K562 (cell line): ENCODE results near the gene RNU11. TPM values are rescaled to one million over a fixed set of nuclear protein-coding genes. Genes with fewer than 3 reads are reported as not detected.

Source experiments
- CCNT2 ChIP-seq: IDR thresholded peaks from 2 replicates; pipeline ENCODE4 v1.6.1; 2011; ENCODE audit warnings: borderline replicate concordance, low read depth, mild to moderate bottlenecking, moderate library complexity, mixed read lengths, low read length; ENCODE audit not compliant: insufficient read length; ENCODE audit errors: extremely low read depth
- FOXJ2 ChIP-seq: fragments of 200-800 bp; sonication (Bioruptor generic); IDR thresholded peaks from 2 replicates; pipeline ENCODE4 v1.6.1; 2016; ENCODE audit warnings: missing genetic modification characterization, missing compliant biosample characterization
- FOXP1 ChIP-seq: sonication (generic); formaldehyde crosslinking; IDR thresholded peaks from 2 replicates; pipeline ENCODE4 v1.8.0; 2022; ENCODE audit warnings: mild to moderate bottlenecking, missing genetic modification reagents
- HOXB6 ChIP-seq: fragments of 250-450 bp; sonication (Bioruptor Pico); IDR thresholded peaks from 2 replicates; pipeline ENCODE4 v1.5.1; 2022; ENCODE audit warnings: mild to moderate bottlenecking, borderline replicate concordance
- MAZ ChIP-seq, 2 experiments: fragments of 450-650 bp in 1 of 2; sonication (generic) in 1 of 2; formaldehyde crosslinking; IDR thresholded peaks in 1 of 2; conservative IDR thresholded peaks in 1 of 2; 2 replicates each; pipeline versions ENCODE4 v1.4.0 to v1.5.0; 2020; ENCODE audit warnings: mild to moderate bottlenecking in 1 of 2, missing genetic modification reagents in 1 of 2
- MXI1 ChIP-seq: IDR thresholded peaks from 2 replicates; pipeline ENCODE4 v1.6.1; 2011; ENCODE audit warnings: low read depth, mild to moderate bottlenecking, improper control_type of control experiment, low read length
- PHF21A ChIP-seq: fragments of 450-650 bp; IDR thresholded peaks from 2 replicates; pipeline ENCODE4 v1.6.1; 2017; ENCODE audit warnings: low read depth, borderline replicate concordance
- PTRF ChIP-seq: fragments of 450-650 bp; IDR thresholded peaks from 2 replicates; pipeline ENCODE4 v1.6.1; 2016; ENCODE audit warnings: mild to moderate bottlenecking, missing genetic modification characterization, missing compliant biosample characterization
- RAD51 ChIP-seq: fragments of 450-650 bp; IDR thresholded peaks from 2 replicates; pipeline ENCODE4 v1.7.1; 2016; ENCODE audit warnings: low read depth, mild to moderate bottlenecking, borderline replicate concordance
- SP1 ChIP-seq: sonication (generic); formaldehyde crosslinking; IDR thresholded peaks from 2 replicates; pipeline ENCODE4 v1.8.1; 2022; ENCODE audit warnings: mild to moderate bottlenecking, missing genetic modification reagents
- TBP ChIP-seq: optimal IDR thresholded peaks from 2 replicates; pipeline ENCODE3; 2011; ENCODE audit warnings: low read depth, low read length, improper control_type of control experiment
- TCF7 ChIP-seq: sonication (generic); IDR thresholded peaks from 2 replicates; pipeline ENCODE4 v1.6.1; 2016; ENCODE audit warnings: antibody characterized with exemption, borderline replicate concordance
- U2AF2 ChIP-seq: fragments of 200-400 bp; formaldehyde crosslinking; optimal IDR thresholded peaks from 2 replicates; pipeline ENCODE3; 2017; ENCODE audit warnings: low read depth, mild to moderate bottlenecking, low read length
- XRCC3 ChIP-seq: fragments of 450-650 bp; IDR thresholded peaks from 2 replicates; pipeline ENCODE4 v1.6.1; 2017; ENCODE audit warnings: mild to moderate bottlenecking, moderate library complexity
- ZKSCAN1 ChIP-seq: fragments of 150-350 bp; IDR thresholded peaks from 2 replicates; pipeline ENCODE4 v1.6.1; 2016; ENCODE audit warnings: low read depth, low read length
- ZNF316 ChIP-seq: fragments of 450-650 bp; IDR thresholded peaks from 2 replicates; pipeline ENCODE4 v1.6.1; 2016
- ZNF561 ChIP-seq: fragments of 450-650 bp; formaldehyde crosslinking; conservative IDR thresholded peaks from 2 replicates; pipeline ENCODE4 v1.4.0; 2020; ENCODE audit warnings: mild to moderate bottlenecking, moderate library complexity
- ZNF717 ChIP-seq: fragments of 250-450 bp; sonication (Bioruptor Pico); IDR thresholded peaks from 2 replicates; pipeline ENCODE4 v1.5.0; 2021
- polyA plus RNA-seq, 8 experiments: library from polyadenylated mRNA; depleted of rRNA in 4 of 8; stranded (reverse) in 5 of 8; unstranded in 3 of 8; fragments of >200 nt; fragmentation: Nextera tagmentation in 2 of 8; fragmentation: Illumina TruSeq in 1 of 8; extraction: Ambion mirVana in 2 of 8; extraction: Trizol in 1 of 8; gene quantifications; 2 replicates each; pipeline versions ENCODE4 v1.2.1 to v1.2.3, GENCODE V29; 2011 to 2014; ENCODE audit warnings: inconsistent platforms in 1 of 8, missing spikeins in 1 of 8
- total RNA-seq, 7 experiments: library from RNA; depleted of rRNA in 6 of 7; stranded (reverse); fragments of >200 nt in 6 of 7; fragmentation: Illumina TruSeq in 2 of 7; extraction: Trizol in 2 of 7; gene quantifications; 2 replicates each; pipeline versions ENCODE4 v1.2.1 to v1.2.3, GENCODE V29; 2011 to 2021; ENCODE audit warnings: low replicate concordance in 1 of 7
- TF ChIP-seq, protein P1 (sequence below): fragments of 450-650 bp; formaldehyde crosslinking; IDR thresholded peaks from 2 replicates; pipeline ENCODE4 v1.4.0; 2020; ENCODE audit warnings: mild to moderate bottlenecking, moderate library complexity
- TF ChIP-seq, protein P2 (sequence below): fragments of 250-450 bp; sonication (Bioruptor Pico); IDR thresholded peaks from 2 replicates; pipeline ENCODE4 v1.8.0; 2022; ENCODE audit warnings: moderate library complexity, mild to moderate bottlenecking, inconsistent platforms
- TF ChIP-seq, protein P3 (sequence below): fragments of 450-650 bp; IDR thresholded peaks from 2 replicates; pipeline ENCODE4 v1.6.1; 2014; ENCODE audit warnings: low read depth, mild to moderate bottlenecking, moderate library complexity, borderline replicate concordance
- TF ChIP-seq, protein P4 (sequence below): fragments of 250-450 bp; sonication (Bioruptor Pico); IDR thresholded peaks from 2 replicates; pipeline ENCODE4 v1.5.0; 2021

Gene RNU11
- total and polyA plus RNA-seq, 9 of the 15 experiments (the other 6 are each of a cell fraction or from before 2014, with no cell fraction given) = not detected

DNA sequence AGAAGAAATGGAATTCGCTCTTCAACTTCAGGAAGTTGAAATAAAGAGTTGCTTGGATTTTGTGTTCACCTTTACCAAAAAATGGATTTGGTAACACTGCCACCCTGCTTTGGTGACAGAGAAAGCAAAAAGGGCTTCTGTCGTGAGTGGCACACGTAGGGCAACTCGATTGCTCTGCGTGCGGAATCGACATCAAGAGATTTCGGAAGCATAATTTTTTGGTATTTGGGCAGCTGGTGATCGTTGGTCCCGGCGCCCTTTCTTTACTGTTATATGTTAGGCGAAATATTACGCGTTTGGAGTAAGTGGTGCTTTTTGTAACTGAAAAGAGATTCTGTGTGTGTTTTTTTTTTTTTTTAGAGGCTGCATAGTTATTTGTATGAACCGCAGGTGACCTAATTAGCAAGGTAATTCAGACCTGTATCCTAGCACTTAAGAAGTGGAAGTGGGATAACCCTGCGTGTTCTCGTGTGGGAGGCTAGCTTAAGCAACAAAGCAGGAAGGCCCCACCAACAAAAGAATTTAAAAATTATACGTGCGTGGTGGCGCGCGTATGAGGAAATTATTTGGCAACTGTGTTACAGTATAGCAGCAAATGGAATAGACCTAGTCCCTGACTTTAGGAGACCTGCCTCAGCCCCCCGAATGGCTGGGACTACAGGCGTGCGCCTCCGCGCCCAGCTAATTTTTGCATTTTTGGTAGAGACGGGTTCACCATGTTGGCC lies at the start of gene RNU11 (continued):
- no peak for TF ChIP-seq CCNT2
- peak; percentile 95 to 99 for TF ChIP-seq MAZ (CRISPR knock-in tag; conservative IDR thresholded peaks at IDR 0.05 in 1 of 2, IDR thresholded peaks at IDR 0.05 in 1 of 2)
- TF ChIP-seq, protein P1, sequence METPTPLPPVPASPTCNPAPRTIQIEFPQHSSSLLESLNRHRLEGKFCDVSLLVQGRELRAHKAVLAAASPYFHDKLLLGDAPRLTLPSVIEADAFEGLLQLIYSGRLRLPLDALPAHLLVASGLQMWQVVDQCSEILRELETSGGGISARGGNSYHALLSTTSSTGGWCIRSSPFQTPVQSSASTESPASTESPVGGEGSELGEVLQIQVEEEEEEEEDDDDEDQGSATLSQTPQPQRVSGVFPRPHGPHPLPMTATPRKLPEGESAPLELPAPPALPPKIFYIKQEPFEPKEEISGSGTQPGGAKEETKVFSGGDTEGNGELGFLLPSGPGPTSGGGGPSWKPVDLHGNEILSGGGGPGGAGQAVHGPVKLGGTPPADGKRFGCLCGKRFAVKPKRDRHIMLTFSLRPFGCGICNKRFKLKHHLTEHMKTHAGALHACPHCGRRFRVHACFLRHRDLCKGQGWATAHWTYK (CRISPR knock-in tag) = peak; percentile 99
- peak; percentile 88 for TF ChIP-seq FOXJ2 (tag)
- TF ChIP-seq, protein P2, sequence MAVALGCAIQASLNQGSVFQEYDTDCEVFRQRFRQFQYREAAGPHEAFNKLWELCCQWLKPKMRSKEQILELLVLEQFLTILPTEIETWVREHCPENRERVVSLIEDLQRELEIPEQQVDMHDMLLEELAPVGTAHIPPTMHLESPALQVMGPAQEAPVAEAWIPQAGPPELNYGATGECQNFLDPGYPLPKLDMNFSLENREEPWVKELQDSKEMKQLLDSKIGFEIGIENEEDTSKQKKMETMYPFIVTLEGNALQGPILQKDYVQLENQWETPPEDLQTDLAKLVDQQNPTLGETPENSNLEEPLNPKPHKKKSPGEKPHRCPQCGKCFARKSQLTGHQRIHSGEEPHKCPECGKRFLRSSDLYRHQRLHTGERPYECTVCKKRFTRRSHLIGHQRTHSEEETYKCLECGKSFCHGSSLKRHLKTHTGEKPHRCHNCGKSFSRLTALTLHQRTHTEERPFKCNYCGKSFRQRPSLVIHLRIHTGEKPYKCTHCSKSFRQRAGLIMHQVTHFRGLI (CRISPR knock-in tag) = peak; percentile 83
- TF ChIP-seq HOXB6 (CRISPR knock-in tag) = peak; percentile 98
- TF ChIP-seq, protein P3, sequence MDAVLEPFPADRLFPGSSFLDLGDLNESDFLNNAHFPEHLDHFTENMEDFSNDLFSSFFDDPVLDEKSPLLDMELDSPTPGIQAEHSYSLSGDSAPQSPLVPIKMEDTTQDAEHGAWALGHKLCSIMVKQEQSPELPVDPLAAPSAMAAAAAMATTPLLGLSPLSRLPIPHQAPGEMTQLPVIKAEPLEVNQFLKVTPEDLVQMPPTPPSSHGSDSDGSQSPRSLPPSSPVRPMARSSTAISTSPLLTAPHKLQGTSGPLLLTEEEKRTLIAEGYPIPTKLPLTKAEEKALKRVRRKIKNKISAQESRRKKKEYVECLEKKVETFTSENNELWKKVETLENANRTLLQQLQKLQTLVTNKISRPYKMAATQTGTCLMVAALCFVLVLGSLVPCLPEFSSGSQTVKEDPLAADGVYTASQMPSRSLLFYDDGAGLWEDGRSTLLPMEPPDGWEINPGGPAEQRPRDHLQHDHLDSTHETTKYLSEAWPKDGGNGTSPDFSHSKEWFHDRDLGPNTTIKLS = peak; percentile 87; the same call in 1 of the 2 replicates
- peak; percentile 74 for TF ChIP-seq PTRF (tag)
- peak; percentile 94; the same call in 1 of the 2 replicates for TF ChIP-seq TCF7
- peak; percentile 99 for TF ChIP-seq FOXP1 (CRISPR knock-in tag)
- TF ChIP-seq ZNF316 = peak; percentile 100
- TF ChIP-seq SP1 = peak; percentile 99
- TF ChIP-seq PHF21A = peak; percentile 98
- peak; percentile 98 for TF ChIP-seq MXI1
- peak; percentile 62 for TF ChIP-seq RAD51
- peak; percentile 89 for TF ChIP-seq ZNF561 (CRISPR knock-in tag)
- peak; percentile 91 for TF ChIP-seq ZKSCAN1
- TF ChIP-seq U2AF2 = no peak
- TF ChIP-seq XRCC3 = no peak; the same call in 1 of the 2 replicates
- no peak for TF ChIP-seq TBP
- TF ChIP-seq, protein P4, sequence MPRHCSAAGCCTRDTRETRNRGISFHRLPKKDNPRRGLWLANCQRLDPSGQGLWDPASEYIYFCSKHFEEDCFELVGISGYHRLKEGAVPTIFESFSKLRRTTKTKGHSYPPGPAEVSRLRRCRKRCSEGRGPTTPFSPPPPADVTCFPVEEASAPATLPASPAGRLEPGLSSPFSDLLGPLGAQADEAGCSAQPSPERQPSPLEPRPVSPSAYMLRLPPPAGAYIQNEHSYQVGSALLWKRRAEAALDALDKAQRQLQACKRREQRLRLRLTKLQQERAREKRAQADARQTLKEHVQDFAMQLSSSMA (CRISPR knock-in tag) = peak; percentile 97
- TF ChIP-seq ZNF717 = peak; percentile 99
